ENCODE results near the gene AMACR. TPM values are rescaled to one million over a fixed set of nuclear protein-coding genes. Genes with fewer than 3 reads are reported as not detected.

AMACR gene
- total and polyA plus RNA-seq, 9 of the 15 experiments (the other 6 are each of a cell fraction or from before 2014, with no cell fraction given) = 0.72 to 4.6 (median 4.0) TPM

- no peak for TF ChIP-seq ZBTB12 (CRISPR knock-in tag; IDR thresholded peaks at IDR 0.05)
- TF ChIP-seq ZNF311 (CRISPR knock-in tag; IDR thresholded peaks at IDR 0.05) = no peak
- TF ChIP-seq XRCC5 (IDR thresholded peaks at IDR 0.05; ENCODE audit: low read depth, low read length) = no peak
- TF ChIP-seq ZNF589 (CRISPR knock-in tag; IDR thresholded peaks at IDR 0.05; ENCODE audit: low read depth) = 0 out of 2 replicates have a peak, but pooled peaks have one; percentile 50
- TF ChIP-seq HNRNPK (IDR thresholded peaks at IDR 0.05; ENCODE audit: low read depth, low read length, poor library complexity, severe bottlenecking) = no peak
- TF ChIP-seq, protein P1, sequence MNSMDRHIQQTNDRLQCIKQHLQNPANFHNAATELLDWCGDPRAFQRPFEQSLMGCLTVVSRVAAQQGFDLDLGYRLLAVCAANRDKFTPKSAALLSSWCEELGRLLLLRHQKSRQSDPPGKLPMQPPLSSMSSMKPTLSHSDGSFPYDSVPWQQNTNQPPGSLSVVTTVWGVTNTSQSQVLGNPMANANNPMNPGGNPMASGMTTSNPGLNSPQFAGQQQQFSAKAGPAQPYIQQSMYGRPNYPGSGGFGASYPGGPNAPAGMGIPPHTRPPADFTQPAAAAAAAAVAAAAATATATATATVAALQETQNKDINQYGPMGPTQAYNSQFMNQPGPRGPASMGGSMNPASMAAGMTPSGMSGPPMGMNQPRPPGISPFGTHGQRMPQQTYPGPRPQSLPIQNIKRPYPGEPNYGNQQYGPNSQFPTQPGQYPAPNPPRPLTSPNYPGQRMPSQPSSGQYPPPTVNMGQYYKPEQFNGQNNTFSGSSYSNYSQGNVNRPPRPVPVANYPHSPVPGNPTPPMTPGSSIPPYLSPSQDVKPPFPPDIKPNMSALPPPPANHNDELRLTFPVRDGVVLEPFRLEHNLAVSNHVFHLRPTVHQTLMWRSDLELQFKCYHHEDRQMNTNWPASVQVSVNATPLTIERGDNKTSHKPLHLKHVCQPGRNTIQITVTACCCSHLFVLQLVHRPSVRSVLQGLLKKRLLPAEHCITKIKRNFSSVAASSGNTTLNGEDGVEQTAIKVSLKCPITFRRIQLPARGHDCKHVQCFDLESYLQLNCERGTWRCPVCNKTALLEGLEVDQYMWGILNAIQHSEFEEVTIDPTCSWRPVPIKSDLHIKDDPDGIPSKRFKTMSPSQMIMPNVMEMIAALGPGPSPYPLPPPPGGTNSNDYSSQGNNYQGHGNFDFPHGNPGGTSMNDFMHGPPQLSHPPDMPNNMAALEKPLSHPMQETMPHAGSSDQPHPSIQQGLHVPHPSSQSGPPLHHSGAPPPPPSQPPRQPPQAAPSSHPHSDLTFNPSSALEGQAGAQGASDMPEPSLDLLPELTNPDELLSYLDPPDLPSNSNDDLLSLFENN (IDR thresholded peaks at IDR 0.05; ENCODE audit: low read depth in 2 of 2, low read length in 2 of 2) = no peak
- 0 out of 2 replicates have a peak, but pooled peaks have one; percentile 85 for TF ChIP-seq RBM34 (IDR thresholded peaks at IDR 0.05; ENCODE audit: borderline replicate concordance, insufficient read depth, low read length)
- no peak for TF ChIP-seq ZBTB1 (CRISPR knock-in tag; IDR thresholded peaks at IDR 0.05; ENCODE audit: borderline replicate concordance, low read depth)
- peak; percentile 35; the same call in 1 of the 2 replicates for TF ChIP-seq PHB (CRISPR knock-in tag; IDR thresholded peaks at IDR 0.05)
- TF ChIP-seq ZNF277 (CRISPR knock-in tag; IDR thresholded peaks at IDR 0.05; ENCODE audit: borderline replicate concordance) = no peak
- TF ChIP-seq JUND (IDR thresholded peaks at IDR 0.05; ENCODE audit: borderline replicate concordance, low read depth, low read length) = peak; percentile 4; the same call in 1 of the 2 replicates
- TF ChIP-seq JUND (tag; IDR thresholded peaks at IDR 0.05; ENCODE audit: borderline replicate concordance, low read depth, low read length) = no peak
- TF ChIP-seq, protein P2, sequence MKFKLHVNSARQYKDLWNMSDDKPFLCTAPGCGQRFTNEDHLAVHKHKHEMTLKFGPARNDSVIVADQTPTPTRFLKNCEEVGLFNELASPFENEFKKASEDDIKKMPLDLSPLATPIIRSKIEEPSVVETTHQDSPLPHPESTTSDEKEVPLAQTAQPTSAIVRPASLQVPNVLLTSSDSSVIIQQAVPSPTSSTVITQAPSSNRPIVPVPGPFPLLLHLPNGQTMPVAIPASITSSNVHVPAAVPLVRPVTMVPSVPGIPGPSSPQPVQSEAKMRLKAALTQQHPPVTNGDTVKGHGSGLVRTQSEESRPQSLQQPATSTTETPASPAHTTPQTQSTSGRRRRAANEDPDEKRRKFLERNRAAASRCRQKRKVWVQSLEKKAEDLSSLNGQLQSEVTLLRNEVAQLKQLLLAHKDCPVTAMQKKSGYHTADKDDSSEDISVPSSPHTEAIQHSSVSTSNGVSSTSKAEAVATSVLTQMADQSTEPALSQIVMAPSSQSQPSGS (CRISPR knock-in tag; IDR thresholded peaks at IDR 0.05) = no peak
- no peak for TF ChIP-seq NFXL1 (CRISPR knock-in tag; IDR thresholded peaks at IDR 0.05)
- TF ChIP-seq ZNF253 (CRISPR knock-in tag; conservative IDR thresholded peaks at IDR 0.05) = no peak
- no peak for TF ChIP-seq MIER1 (IDR thresholded peaks at IDR 0.05; ENCODE audit: low read depth)
- no peak for TF ChIP-seq MED1 (CRISPR knock-in tag; IDR thresholded peaks at IDR 0.05; ENCODE audit: borderline replicate concordance)
- TF ChIP-seq CBFA2T3 (IDR thresholded peaks at IDR 0.05) = 0 out of 2 replicates have a peak, but pooled peaks have one; percentile 11
- no peak for TF ChIP-seq LEF1 (IDR thresholded peaks at IDR 0.05)
- TF ChIP-seq CHD1 (IDR thresholded peaks at IDR 0.05; ENCODE audit: low read length) = peak; percentile 53
These were observed at the start of gene AMACR (continued) for GRCh38 chr5:34007621-34008600.

Measured in K562 (cell line).